B cell (primary cell): ENCODE data around the gene TRIM54. TPM values are rescaled to one million over a fixed set of nuclear protein-coding genes. Genes with fewer than 3 reads are reported as not detected.

Source experiments
- ATAC-seq: fragments of 200-7000 bp; cut with Tn5 transposase; one replicate; pipeline ENCODE4 v1.10.0; 2021; ENCODE audit warnings: low read depth, mild to moderate bottlenecking, moderate number of reproducible peaks, moderate library complexity
- CTCF ChIA-PET: fragments of 350-600 bp; sonication (Branson Sonifier 250); formaldehyde crosslinking; loops from one replicate; lab custom pipeline; 2021; ENCODE audit warnings: antibody characterized with exemption, inconsistent platforms; lab: Charles Lee
- POLR2A ChIA-PET: fragments of 350-600 bp; sonication (Branson Sonifier 250); formaldehyde crosslinking; loops from one replicate; lab custom pipeline; 2021; ENCODE audit warnings: antibody characterized with exemption; lab: Charles Lee
- DNase-seq: peaks from one replicate; pipeline ENCODE4 v3.0.0; 2013
- H2AFZ ChIP-seq: 2 replicates; pipeline ENCODE4 v1.6.1; 2012; ENCODE audit warnings: mild to moderate bottlenecking, low read depth, low read length; ENCODE audit not compliant: insufficient read depth, poor library complexity, severe bottlenecking
- H3K27ac ChIP-seq, 2 donors: 1 replicate in 1 of 2; 2 replicates in 1 of 2; pipeline ENCODE4 v1.5.1; 2012 to 2013; ENCODE audit warnings: low read length in 2 of 2, mild to moderate bottlenecking in 2 of 2, moderate library complexity in 1 of 2
- H3K27me3 ChIP-seq, 4 experiments: fragments of 200-600 bp in 1 of 4; sonication (generic) in 1 of 4; replicated peaks in 1 of 4; 1 replicate in 2 of 4; 2 replicates in 2 of 4; pipeline versions ENCODE4 v1.6.1 to v1.7.0; 2013 to 2016; ENCODE audit warnings: low read length in 3 of 4, mild to moderate bottlenecking in 2 of 4, mixed read lengths in 1 of 4, moderate library complexity in 1 of 4; ENCODE audit not compliant: insufficient read depth in 4 of 4, control insufficient read depth in 3 of 4; ENCODE audit errors: control extremely low read depth in 1 of 4
- H3K36me3 ChIP-seq, 2 experiments: replicated peaks in 1 of 2; 1 replicate in 1 of 2; 2 replicates in 1 of 2; pipeline versions ENCODE4 v1.6.1 to v1.7.1; 2013; ENCODE audit warnings: low read length in 1 of 2; ENCODE audit not compliant: insufficient read depth in 2 of 2, control insufficient read depth in 1 of 2; ENCODE audit errors: control extremely low read depth in 1 of 2, extremely low read depth in 1 of 2
- H3K4me1 ChIP-seq, 2 donors: fragments of 200-600 bp in 1 of 2; sonication (generic) in 1 of 2; 1 replicate in 1 of 2; 2 replicates in 1 of 2; pipeline versions ENCODE4 v1.5.1 to v1.6.1; 2013 to 2017; ENCODE audit warnings: low read length in 2 of 2; ENCODE audit not compliant: control insufficient read depth in 2 of 2, insufficient read depth in 2 of 2
- H3K4me2 ChIP-seq: replicated peaks from 2 replicates; pipeline ENCODE3; 2012; ENCODE audit warnings: mild to moderate bottlenecking, low read depth, low read length; ENCODE audit not compliant: poor library complexity, severe bottlenecking
- H3K4me3 ChIP-seq, 5 experiments: fragments of 200-600 bp in 1 of 5; sonication (generic) in 1 of 5; 1 replicate in 3 of 5; 2 replicates in 2 of 5; pipeline versions ENCODE4 v1.5.1 to v1.7.0; 2011 to 2016; ENCODE audit warnings: low read length in 4 of 5, mild to moderate bottlenecking in 4 of 5, low read depth in 2 of 5, control low read depth in 1 of 5, moderate library complexity in 1 of 5; ENCODE audit not compliant: insufficient read depth in 1 of 5; ENCODE audit errors: control extremely low read depth in 1 of 5, extremely low read depth in 1 of 5
- H3K79me2 ChIP-seq: fragments of 200-600 bp; sonication (generic); one replicate; pipeline ENCODE4 v1.6.0; 2016; ENCODE audit warnings: low read length; ENCODE audit not compliant: control insufficient read depth, insufficient read depth
- H3K9ac ChIP-seq: fragments of 200-600 bp; sonication (generic); 2 replicates; pipeline ENCODE4 v1.6.1; 2017; ENCODE audit warnings: mild to moderate bottlenecking, low read length, moderate library complexity
- H3K9me3 ChIP-seq, 3 donors: one replicate each; pipeline versions ENCODE4 v1.6.1 to v1.7.1; 2013; ENCODE audit warnings: low read length in 2 of 3; ENCODE audit not compliant: control insufficient read depth in 2 of 3, insufficient read depth in 1 of 3; ENCODE audit errors: control extremely low read depth in 1 of 3
- H4K20me1 ChIP-seq: 2 replicates; pipeline ENCODE4 v1.6.0; 2012; ENCODE audit warnings: mild to moderate bottlenecking, low read length; ENCODE audit not compliant: insufficient read depth, control insufficient read depth, poor library complexity, severe bottlenecking
- H3K27ac Mint-ChIP-seq: one replicate; pipeline ENCODE4 v1.8.0; 2021; ENCODE audit warnings: mixed read lengths
- H3K27me3 Mint-ChIP-seq: one replicate; pipeline ENCODE4 v1.8.0; 2021; ENCODE audit warnings: mixed read lengths
- H3K4me1 Mint-ChIP-seq: one replicate; pipeline ENCODE4 v1.8.0; 2021; ENCODE audit warnings: mixed read lengths
- H3K4me3 Mint-ChIP-seq: one replicate; pipeline ENCODE4 v1.8.0; 2021; ENCODE audit warnings: mixed read lengths
- H3K9me3 Mint-ChIP-seq: one replicate; pipeline ENCODE4 v1.8.0; 2022; ENCODE audit warnings: mixed read lengths; ENCODE audit not compliant: insufficient read depth
- CTCF ChIP-seq: fragments of 200-600 bp; IDR thresholded peaks from one replicate; pipeline ENCODE4 v1.8.0; 2022; ENCODE audit warnings: antibody characterized with exemption, mild to moderate bottlenecking
- EZH2 ChIP-seq: IDR thresholded peaks from 2 replicates; pipeline ENCODE4 v1.6.1; 2012; ENCODE audit warnings: borderline replicate concordance, low read depth, mild to moderate bottlenecking, moderate library complexity, low read length; ENCODE audit not compliant: insufficient read depth, poor library complexity, severe bottlenecking
- WGBS: methylation state at CpG from one replicate; pipeline ENCODE4 v1.1.5; 2013; ENCODE audit warnings: missing lambda C conversion rate; ENCODE audit not compliant: insufficient coverage; 5-methylcytosine and 5-hydroxymethylcytosine counted together
- intact Hi-C: fragments of 100-400 bp; cut with micrococcal nuclease; formaldehyde crosslinking; loops from one replicate; pipeline ENCODE4 v1.10.0; 2022
- polyA plus RNA-seq: library from polyadenylated mRNA; depleted of rRNA; stranded (reverse); fragments of >200 nt; gene quantifications from 2 replicates; pipeline ENCODE4 v1.2.3, GENCODE V29; 2012
- total RNA-seq, 2 donors: library from RNA; stranded (reverse); fragments of 120-200 nt in 1 of 2; gene quantifications; 1 replicate in 1 of 2; 2 replicates in 1 of 2; pipeline versions ENCODE4 v1.2.3 to v1.2.4, GENCODE V29; 2013 to 2022

The TRIM54 gene
- total and polyA plus RNA-seq, 2 donors (not counting 1 experiment from before 2014, with no cell fraction given): not detected

GRCh38 chr2:27249891-27250651, 32.2 kb upstream of the TRIM54 start:
- CTCF ChIA-PET: interaction anchor here (0.6 to 1.0 kb wide), 2 partner anchors 29 to 95 kb away, joined by 3 to 6 read pairs; no protein-coding TSS in a partner anchor
- Mint-ChIP-seq H3K27me3 (peaks cover 38% of the 10 kb centered on the region), H3K27ac (no peak overlapping the region), H3K4me1 (no peaks in the 10 kb centered on the region), H3K9me3 (no peaks in the 10 kb centered on the region), H3K4me3 (no peak overlapping the region)
- Histone ChIP-seq H2AFZ (no peak overlapping the region), H3K4me2 (peak overlapping the region; percentile 28), H3K4me1 (peaks cover 0 to 5% of the 10 kb centered on the region in 2 donors), H3K27me3 (peaks cover 0 to 29% (median 9%) of the 10 kb centered on the region in 4 experiments), H3K4me3 (no peak overlapping the region), H4K20me1 (no peaks in the 10 kb centered on the region), H3K36me3 (no peaks in the 10 kb centered on the region), H3K9ac (no peak overlapping the region), H3K79me2 (no peaks in the 10 kb centered on the region), H3K9me3 (peaks cover 0 to 4% (median 0%) of the 10 kb centered on the region in 3 donors), H3K27ac (no peak overlapping the region)
- intact Hi-C loops: loop anchor here (1.0 kb wide), 1 partner anchor 53 kb away; no protein-coding TSS in a partner anchor
- POLR2A ChIA-PET: no interaction called here
- peak; percentile 45 for ATAC-seq
- WGBS: 24% methylated on average over 21 of the region's 22 CpGs
- TF ChIP-seq CTCF: peak; percentile 51
- TF ChIP-seq EZH2: no peak
- peak; percentile 57 for DNase-seq
